ENCODE results near the gene INTS15. TPM values are rescaled to one million over a fixed set of nuclear protein-coding genes. Genes with fewer than 3 reads are reported as not detected.

Gene INTS15
- total RNA-seq, 1 experiment from 2014 or later, result 24.3 TPM

DNA sequence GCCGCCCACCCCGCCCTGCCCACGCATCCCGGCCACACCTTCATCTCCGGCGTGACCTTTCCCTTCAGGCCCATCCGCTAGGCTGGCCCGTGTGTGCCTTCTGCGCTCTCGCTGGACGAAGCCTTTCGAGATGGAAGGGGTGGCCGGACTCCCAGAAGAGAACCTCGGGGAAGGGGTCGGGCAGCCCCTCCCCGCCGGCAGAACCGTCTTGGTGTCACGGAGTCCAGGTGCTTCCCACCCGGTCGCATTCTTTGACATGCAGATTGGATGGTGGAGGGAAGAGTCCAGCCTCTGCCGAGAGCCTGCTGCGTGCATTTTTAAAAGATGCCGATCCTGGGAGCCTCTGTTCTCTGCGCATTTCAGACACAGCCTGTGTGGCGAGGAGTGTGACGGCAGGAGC lies 18.3 kb downstream of the INTS15 start (continued):
- TF ChIP-seq, protein P1, sequence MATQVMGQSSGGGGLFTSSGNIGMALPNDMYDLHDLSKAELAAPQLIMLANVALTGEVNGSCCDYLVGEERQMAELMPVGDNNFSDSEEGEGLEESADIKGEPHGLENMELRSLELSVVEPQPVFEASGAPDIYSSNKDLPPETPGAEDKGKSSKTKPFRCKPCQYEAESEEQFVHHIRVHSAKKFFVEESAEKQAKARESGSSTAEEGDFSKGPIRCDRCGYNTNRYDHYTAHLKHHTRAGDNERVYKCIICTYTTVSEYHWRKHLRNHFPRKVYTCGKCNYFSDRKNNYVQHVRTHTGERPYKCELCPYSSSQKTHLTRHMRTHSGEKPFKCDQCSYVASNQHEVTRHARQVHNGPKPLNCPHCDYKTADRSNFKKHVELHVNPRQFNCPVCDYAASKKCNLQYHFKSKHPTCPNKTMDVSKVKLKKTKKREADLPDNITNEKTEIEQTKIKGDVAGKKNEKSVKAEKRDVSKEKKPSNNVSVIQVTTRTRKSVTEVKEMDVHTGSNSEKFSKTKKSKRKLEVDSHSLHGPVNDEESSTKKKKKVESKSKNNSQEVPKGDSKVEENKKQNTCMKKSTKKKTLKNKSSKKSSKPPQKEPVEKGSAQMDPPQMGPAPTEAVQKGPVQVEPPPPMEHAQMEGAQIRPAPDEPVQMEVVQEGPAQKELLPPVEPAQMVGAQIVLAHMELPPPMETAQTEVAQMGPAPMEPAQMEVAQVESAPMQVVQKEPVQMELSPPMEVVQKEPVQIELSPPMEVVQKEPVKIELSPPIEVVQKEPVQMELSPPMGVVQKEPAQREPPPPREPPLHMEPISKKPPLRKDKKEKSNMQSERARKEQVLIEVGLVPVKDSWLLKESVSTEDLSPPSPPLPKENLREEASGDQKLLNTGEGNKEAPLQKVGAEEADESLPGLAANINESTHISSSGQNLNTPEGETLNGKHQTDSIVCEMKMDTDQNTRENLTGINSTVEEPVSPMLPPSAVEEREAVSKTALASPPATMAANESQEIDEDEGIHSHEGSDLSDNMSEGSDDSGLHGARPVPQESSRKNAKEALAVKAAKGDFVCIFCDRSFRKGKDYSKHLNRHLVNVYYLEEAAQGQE (IDR thresholded peaks at IDR 0.05; ENCODE audit: low read depth), result no peak
- TF ChIP-seq, protein P2, sequence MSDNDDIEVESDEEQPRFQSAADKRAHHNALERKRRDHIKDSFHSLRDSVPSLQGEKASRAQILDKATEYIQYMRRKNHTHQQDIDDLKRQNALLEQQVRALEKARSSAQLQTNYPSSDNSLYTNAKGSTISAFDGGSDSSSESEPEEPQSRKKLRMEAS (IDR thresholded peaks at IDR 0.05), result no peak

DNA sequence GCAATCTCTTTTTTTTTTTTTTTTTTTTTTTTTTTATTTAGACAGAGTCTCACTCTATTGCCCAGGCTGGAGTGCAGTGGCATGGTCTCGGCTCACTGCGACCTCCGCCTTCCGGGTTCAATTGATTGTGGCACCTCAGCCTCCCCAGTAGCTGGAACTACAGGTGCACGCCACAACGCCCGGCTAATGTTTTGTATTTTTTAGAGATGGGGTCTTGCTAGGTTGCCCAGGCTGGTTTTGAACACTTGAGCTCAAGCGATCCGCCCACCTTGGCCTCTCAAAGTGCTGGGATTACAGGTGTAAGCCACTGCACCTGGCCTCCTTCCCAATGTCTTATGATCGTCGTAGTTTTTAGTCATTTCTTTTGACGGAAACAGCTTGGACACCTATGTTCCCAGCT lies 19.0 kb downstream of the INTS15 start:
- DNase-seq (ENCODE audit: low read depth, low spot score), result no peak
- ChIA-PET RAD21 (ENCODE audit: low non-redundant PET in 1 of 2, low total read pairs in 2 of 2, uncharacterized antibody in 2 of 2, unreplicated experiment in 2 of 2) (no interaction called here), POLR2A (no interaction called here), CTCF (no interaction called here)
- intact Hi-C loops (cut with micrococcal nuclease), result no loop called here
- TF ChIP-seq SIN3A (IDR thresholded peaks at IDR 0.05; ENCODE audit: low read depth) (no peak), EZH2 (IDR thresholded peaks at IDR 0.05) (no peak), SP1 (IDR thresholded peaks at IDR 0.05; ENCODE audit: low read depth) (no peak), CEBPB (IDR thresholded peaks at IDR 0.05; ENCODE audit: low read depth) (no peak), ZFX (IDR thresholded peaks at IDR 0.05) (no peak), YY1 (IDR thresholded peaks at IDR 0.05; ENCODE audit: extremely low read depth, insufficient replicate concordance, low read depth, low read length) (no peak), EZH2phosphoT487 (IDR thresholded peaks at IDR 0.05; ENCODE audit: borderline replicate concordance) (no peak), ELF1 (IDR thresholded peaks at IDR 0.05; ENCODE audit: borderline replicate concordance, low read depth) (no peak), TCF7L2 (IDR thresholded peaks at IDR 0.05; ENCODE audit: borderline replicate concordance, extremely low read depth, insufficient read depth, insufficient read length) (no peak), FOSL1 (IDR thresholded peaks at IDR 0.05; ENCODE audit: low read depth) (no peak)
- TF ChIP-seq, protein P1 (IDR thresholded peaks at IDR 0.05; ENCODE audit: low read depth), result no peak
- TF ChIP-seq, protein P2 (IDR thresholded peaks at IDR 0.05), result no peak
- TF ChIP-seq, protein P3, sequence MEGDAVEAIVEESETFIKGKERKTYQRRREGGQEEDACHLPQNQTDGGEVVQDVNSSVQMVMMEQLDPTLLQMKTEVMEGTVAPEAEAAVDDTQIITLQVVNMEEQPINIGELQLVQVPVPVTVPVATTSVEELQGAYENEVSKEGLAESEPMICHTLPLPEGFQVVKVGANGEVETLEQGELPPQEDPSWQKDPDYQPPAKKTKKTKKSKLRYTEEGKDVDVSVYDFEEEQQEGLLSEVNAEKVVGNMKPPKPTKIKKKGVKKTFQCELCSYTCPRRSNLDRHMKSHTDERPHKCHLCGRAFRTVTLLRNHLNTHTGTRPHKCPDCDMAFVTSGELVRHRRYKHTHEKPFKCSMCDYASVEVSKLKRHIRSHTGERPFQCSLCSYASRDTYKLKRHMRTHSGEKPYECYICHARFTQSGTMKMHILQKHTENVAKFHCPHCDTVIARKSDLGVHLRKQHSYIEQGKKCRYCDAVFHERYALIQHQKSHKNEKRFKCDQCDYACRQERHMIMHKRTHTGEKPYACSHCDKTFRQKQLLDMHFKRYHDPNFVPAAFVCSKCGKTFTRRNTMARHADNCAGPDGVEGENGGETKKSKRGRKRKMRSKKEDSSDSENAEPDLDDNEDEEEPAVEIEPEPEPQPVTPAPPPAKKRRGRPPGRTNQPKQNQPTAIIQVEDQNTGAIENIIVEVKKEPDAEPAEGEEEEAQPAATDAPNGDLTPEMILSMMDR (IDR thresholded peaks at IDR 0.05 in 2 of 3, conservative IDR thresholded peaks at IDR 0.05 in 1 of 3; ENCODE audit: borderline replicate concordance in 1 of 3, insufficient read depth in 1 of 3, low read depth in 2 of 3, low read length in 2 of 3), result no peak
- H3K9ac ChIP-seq (ENCODE audit: low read length), result no peak overlapping the region
- H3K27ac ChIP-seq (ENCODE audit: low read depth, low read length), result no peak overlapping the region
- no peaks in the 10 kb centered on the region for H4K20me1 ChIP-seq (ENCODE audit: insufficient read depth)
- H3K4me2 ChIP-seq (ENCODE audit: low read length), result no peak overlapping the region
- H3K4me3 ChIP-seq (replicated peaks in 1 of 2; ENCODE audit: low read depth in 1 of 2, low read length in 2 of 2), result no peak overlapping the region
- H3K9me2 ChIP-seq (ENCODE audit: insufficient read depth), result no peaks in the 10 kb centered on the region
- no peaks in the 10 kb centered on the region for H3K79me2 ChIP-seq (ENCODE audit: insufficient read depth, low read length)
- no peaks in the 10 kb centered on the region for H3K27me3 ChIP-seq (ENCODE audit: insufficient read depth, low read length)
- no peaks in the 10 kb centered on the region for H3K4me1 ChIP-seq (ENCODE audit: control insufficient read depth in 1 of 2, insufficient read depth in 2 of 2, low read length in 2 of 2)
- no TSS peak for BruUV-seq (replicated peaks)
- no peak overlapping the region for H2AFZ ChIP-seq (ENCODE audit: low read depth, low read length, poor library complexity, severe bottlenecking)
- H3K9me3 ChIP-seq (ENCODE audit: control insufficient read depth in 1 of 2, insufficient read depth in 1 of 2, low read depth in 1 of 2, low read length in 2 of 2), result no peaks in the 10 kb centered on the region
- H3K36me3 ChIP-seq (ENCODE audit: control insufficient read depth in 1 of 2, insufficient read depth in 2 of 2, low read length in 2 of 2), result 0 out of 4 replicates have a peak, but pooled peaks cover under 1 to 5% of the 10 kb centered on the region in 2 experiments
- no peak for ATAC-seq

All from HCT116 (cell line).